ENCODE measurements around the gene RSRC2.
A peak's percentile ranks its signal among the peaks of the same experiment; 100 is the strongest.
"Not testable (repeated sequence)": the region's sequence is repeated elsewhere in the genome, so short reads cannot be mapped to it uniquely, and the experiment has no call there.

RSRC2 gene, protein sequence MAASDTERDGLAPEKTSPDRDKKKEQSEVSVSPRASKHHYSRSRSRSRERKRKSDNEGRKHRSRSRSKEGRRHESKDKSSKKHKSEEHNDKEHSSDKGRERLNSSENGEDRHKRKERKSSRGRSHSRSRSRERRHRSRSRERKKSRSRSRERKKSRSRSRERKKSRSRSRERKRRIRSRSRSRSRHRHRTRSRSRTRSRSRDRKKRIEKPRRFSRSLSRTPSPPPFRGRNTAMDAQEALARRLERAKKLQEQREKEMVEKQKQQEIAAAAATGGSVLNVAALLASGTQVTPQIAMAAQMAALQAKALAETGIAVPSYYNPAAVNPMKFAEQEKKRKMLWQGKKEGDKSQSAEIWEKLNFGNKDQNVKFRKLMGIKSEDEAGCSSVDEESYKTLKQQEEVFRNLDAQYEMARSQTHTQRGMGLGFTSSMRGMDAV

DNA sequence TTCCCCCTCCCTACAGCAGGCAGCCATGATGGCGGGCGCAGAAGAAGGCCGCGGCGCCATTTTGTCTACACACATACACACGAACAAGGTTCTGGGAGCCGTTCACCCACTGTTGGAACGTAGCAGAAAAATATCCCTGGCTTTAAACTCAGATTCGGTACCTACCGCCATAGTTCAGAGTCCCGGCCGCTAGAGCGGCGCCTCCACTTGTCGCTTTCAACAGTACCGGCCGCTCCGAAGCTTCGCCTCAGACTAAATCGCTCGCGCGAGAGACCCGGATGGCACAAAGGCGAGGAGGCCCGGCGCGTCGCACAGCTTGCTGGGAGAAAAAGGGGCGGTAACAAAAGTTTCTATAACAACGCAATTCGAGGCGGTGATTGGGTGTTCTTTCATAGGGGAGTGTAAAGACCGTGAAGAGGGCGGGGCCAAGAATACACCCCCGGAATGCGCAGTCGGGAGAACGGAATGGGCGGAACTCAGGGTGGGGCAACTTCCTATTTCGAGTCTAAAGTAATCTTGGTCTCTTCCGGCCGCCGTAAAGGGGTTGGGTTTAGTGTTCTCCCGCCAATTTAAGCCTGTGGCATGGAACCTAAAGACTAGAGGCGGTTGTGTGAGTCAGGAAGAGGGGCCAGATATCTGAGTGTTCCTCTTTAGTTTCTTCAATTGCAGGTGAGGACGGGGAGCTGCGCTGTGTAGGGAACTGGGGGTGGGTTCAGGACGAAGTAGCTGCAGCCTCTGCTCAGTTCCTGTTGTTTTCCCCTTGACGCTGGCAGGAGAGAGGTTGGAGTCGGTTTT lies at the start of gene RSRC2, which contains the start of gene KNTC1:
TSS of gene RSRC2 (minus strand) at position 254 of the 795 bp plus-strand sequence. CDS start at position 171, 83 bp downstream.
TSS of gene KNTC1 (plus strand) at position 567 of the 795 bp plus-strand sequence. CDS start 2,815 bp downstream, outside the sequence.
- FAIRE-seq, result no peak
- TF ChIP-seq, protein P1, sequence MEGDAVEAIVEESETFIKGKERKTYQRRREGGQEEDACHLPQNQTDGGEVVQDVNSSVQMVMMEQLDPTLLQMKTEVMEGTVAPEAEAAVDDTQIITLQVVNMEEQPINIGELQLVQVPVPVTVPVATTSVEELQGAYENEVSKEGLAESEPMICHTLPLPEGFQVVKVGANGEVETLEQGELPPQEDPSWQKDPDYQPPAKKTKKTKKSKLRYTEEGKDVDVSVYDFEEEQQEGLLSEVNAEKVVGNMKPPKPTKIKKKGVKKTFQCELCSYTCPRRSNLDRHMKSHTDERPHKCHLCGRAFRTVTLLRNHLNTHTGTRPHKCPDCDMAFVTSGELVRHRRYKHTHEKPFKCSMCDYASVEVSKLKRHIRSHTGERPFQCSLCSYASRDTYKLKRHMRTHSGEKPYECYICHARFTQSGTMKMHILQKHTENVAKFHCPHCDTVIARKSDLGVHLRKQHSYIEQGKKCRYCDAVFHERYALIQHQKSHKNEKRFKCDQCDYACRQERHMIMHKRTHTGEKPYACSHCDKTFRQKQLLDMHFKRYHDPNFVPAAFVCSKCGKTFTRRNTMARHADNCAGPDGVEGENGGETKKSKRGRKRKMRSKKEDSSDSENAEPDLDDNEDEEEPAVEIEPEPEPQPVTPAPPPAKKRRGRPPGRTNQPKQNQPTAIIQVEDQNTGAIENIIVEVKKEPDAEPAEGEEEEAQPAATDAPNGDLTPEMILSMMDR (IDR thresholded peaks at IDR 0.05; ENCODE audit: insufficient read depth, missing control alignments), result no peak

DNA sequence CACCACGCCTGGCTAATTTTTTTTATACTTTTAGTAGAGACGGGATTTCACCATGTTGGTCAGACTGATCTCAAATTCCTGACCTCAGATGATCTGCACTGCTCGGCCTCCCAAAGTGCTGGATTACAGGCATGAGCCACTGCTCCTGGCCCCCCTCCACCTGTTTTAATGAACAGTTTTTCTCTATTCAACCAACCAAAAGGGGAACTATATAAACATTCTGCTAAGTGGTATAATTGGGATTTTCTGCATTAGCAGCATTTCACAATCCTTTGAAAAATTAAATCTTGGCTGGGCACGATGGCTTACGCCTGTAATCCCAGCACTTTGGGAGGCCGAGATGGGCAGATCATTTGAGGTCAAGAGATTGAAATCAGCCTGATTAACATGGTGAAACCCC lies 45.1 kb upstream of the RSRC2 start:
- no peak for FAIRE-seq
- DNase-seq (ENCODE audit: insufficient read length, low spot score), result no peak
- TF ChIP-seq, protein P1 (IDR thresholded peaks at IDR 0.05; ENCODE audit: insufficient read depth, missing control alignments), result no peak

More for the DNA sequence above, at the start of gene RSRC2, which contains the start of gene KNTC1:
- peak; percentile 57 for DNase-seq (ENCODE audit: insufficient read length, low spot score)

DNA sequence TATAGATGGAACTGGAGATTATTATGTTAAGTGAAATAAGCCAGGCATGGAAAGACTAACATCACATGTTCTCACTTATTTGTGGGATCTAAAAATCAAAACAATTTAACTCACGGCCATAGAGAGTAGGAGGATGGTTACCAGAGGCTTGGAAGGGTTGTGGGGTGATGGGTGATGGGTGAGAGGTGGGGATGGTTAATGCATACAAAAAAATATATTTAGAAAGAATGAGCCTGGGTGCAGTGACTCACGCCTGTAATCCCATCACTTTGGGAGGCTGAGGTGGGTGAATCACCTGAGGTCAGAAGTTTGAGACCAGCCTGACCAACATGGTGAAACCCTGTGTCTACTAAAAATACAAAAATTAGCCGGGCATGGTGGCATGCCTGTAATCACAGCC lies 43.3 kb upstream of the RSRC2 start:
- not testable (repeated sequence) for FAIRE-seq; DNase-seq (ENCODE audit: insufficient read length, low spot score)

DNA sequence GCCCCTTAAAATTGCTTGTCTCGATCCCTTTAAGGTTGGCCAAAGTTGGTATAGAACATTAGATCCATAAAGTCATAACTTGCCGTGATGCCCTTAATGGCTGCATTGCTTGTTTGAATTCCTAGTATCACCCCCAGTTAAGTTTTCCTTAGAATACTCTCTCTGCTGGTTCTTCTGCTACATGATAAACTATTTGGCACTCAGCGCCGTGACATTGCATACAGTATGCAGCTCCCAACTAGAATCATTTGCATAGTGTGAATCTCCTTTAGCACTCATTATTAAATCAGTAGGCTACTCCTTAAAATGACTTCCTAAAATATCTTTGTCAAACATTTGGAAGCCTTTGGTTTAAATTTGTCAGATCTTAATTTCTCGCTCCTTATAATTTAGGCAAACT lies 42.6 kb upstream of the RSRC2 start:
- no peak for FAIRE-seq
- TF ChIP-seq, protein P1 (IDR thresholded peaks at IDR 0.05; ENCODE audit: insufficient read depth, missing control alignments), result no peak
- DNase-seq (ENCODE audit: insufficient read length, low spot score), result no peak

DNA sequence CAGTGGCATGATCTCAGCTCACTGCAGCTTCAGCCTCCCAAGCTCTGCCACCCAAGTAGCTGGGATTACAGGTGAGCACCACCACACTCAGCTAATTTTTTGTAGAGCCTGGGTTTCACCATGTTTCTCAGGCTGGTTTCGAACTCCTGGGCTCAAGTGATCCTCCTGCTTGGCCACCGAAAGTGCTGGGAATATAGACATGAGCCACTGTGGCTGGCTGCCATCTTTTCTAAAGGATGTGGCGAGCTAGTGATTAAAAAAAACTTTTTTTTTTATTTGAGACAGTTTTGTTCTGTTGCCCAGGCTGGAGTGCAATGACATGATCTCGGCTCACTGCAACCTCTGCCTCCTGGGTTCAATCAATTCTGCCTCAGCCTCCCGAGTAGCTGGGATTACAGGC lies 40.1 kb upstream of the RSRC2 start:
- DNase-seq (ENCODE audit: insufficient read length, low spot score); FAIRE-seq: not testable (repeated sequence)

DNA sequence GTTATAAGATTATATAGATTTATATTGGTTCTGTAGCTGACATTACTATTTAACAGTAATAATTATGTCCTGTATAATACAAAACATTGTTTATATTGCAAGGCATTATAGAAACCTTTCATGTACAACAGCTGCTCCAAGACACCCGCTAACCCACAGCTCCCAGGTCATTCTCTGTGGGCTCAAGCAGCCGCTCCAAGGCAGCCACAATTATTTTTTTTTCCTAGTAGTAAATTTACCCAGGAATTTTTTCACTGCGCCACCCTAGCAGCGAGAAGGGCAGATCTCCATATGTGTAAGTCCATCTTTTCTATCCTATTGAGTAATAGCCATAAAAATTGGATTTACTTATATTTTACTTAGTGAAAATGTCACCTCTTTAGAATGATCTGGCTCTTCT lies 36.6 kb upstream of the RSRC2 start:
- TF ChIP-seq, protein P1 (IDR thresholded peaks at IDR 0.05; ENCODE audit: insufficient read depth, missing control alignments), result no peak
- no peak for FAIRE-seq
- no peak for DNase-seq (ENCODE audit: insufficient read length, low spot score)

DNA sequence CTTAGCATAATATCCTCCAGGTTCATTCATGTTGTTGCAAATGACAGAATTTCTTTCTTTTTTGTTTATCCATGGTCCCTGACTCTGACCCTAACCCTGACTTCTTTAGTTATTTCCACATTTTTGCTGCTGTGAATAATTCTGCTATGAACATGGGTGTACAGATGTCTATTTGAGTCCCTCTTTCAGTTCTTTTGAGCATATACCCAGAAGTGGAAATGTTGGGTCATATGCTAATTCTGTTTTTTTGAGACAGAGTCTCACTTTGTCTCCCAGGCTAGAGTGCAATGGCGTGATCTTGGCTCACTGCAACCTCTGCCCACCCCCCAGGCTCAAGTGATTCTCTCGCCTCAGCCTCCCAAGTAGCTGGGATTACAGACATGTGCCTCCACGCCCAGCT lies 33.4 kb upstream of the RSRC2 start:
- DNase-seq (ENCODE audit: insufficient read length, low spot score), result no peak
- no peak for FAIRE-seq
- TF ChIP-seq, protein P1 (IDR thresholded peaks at IDR 0.05; ENCODE audit: insufficient read depth, missing control alignments), result no peak
